MM.1S (cell line): ENCODE data around the gene FIBP.

Source experiments
- CTCF ChIP-seq: fragments of 300-600 bp; sonication (generic); IDR thresholded peaks from 2 replicates; pipeline ENCODE4 v1.5.1; 2016; ENCODE audit warnings: antibody characterized with exemption, low read length, mixed read lengths
- EZH2 ChIP-seq: fragments of 300-600 bp; sonication (generic); optimal IDR thresholded peaks from 2 replicates; pipeline ENCODE3; 2017; ENCODE audit warnings: low read depth, mild to moderate bottlenecking, antibody characterized with exemption, low read length, mixed read lengths
- EZH2phosphoT487 ChIP-seq: fragments of 300-600 bp; sonication (generic); IDR thresholded peaks from 2 replicates; pipeline ENCODE4 v1.6.1; 2018; ENCODE audit warnings: antibody characterized with exemption, low read length

GRCh38 chr11:65860278-65861164 lies 27.8 kb downstream of the FIBP start, which contains the start of gene MUS81:
- TF ChIP-seq CTCF: peak; percentile 90
- no peak for TF ChIP-seq EZH2
- TF ChIP-seq EZH2phosphoT487: no peak
